AML-193 (cell line): ENCODE measurements around the gene PKHD1.

Experiments
- DNase-seq, 2 experiments: peaks; one replicate each; lab custom pipeline; 2025; lab: John Stamatoyannopoulos, UW

Gene PKHD1

GRCh38 chr6:52087498-52087999 is at the start of gene PKHD1:
TSS of gene PKHD1 (minus strand) at chr6:52087613. CDS start at chr6:52084933, 2,680 bp downstream.
- DNase-seq, result no peak

- no peak for DNase-seq
Observed at GRCh38 chr6:52136934-52137467, 49.6 kb upstream of the PKHD1 start.

- no peak for DNase-seq
Observed at GRCh38 chr6:52136055-52136454, 48.6 kb upstream of the PKHD1 start.

GRCh38 chr6:52135217-52135616 is 47.8 kb upstream of the PKHD1 start:
- no peak for DNase-seq

- no peak for DNase-seq
Observed at GRCh38 chr6:52134011-52134410, 46.6 kb upstream of the PKHD1 start.

GRCh38 chr6:52133324-52133723 is 45.9 kb upstream of the PKHD1 start:
- no peak for DNase-seq

- no peak for DNase-seq
Observed at GRCh38 chr6:52132292-52132691, 44.9 kb upstream of the PKHD1 start.

- DNase-seq, result no peak
Observed at GRCh38 chr6:52130440-52130839, 43.0 kb upstream of the PKHD1 start.

GRCh38 chr6:52127957-52128356 is 40.5 kb upstream of the PKHD1 start:
- DNase-seq, result no peak

GRCh38 chr6:52126231-52126630 is 38.8 kb upstream of the PKHD1 start:
- DNase-seq, result no peak

- DNase-seq, result no peak
Observed at GRCh38 chr6:52125572-52125971, 38.2 kb upstream of the PKHD1 start.

GRCh38 chr6:52125139-52125538 is 37.7 kb upstream of the PKHD1 start:
- DNase-seq, result no peak

- DNase-seq, result no peak
Observed at GRCh38 chr6:52124126-52125121, 37.0 kb upstream of the PKHD1 start.

- DNase-seq, result no peak
Observed at GRCh38 chr6:52123251-52123650, 35.8 kb upstream of the PKHD1 start.

- no peak for DNase-seq
Observed at GRCh38 chr6:52117352-52117751, 29.9 kb upstream of the PKHD1 start.

GRCh38 chr6:52116605-52116948 is 29.2 kb upstream of the PKHD1 start:
- no peak for DNase-seq

GRCh38 chr6:52115891-52116604 is 28.6 kb upstream of the PKHD1 start:
- DNase-seq, result no peak

- no peak for DNase-seq
Observed at GRCh38 chr6:52115145-52115741, 27.8 kb upstream of the PKHD1 start.

- no peak for DNase-seq
Observed at GRCh38 chr6:52109171-52109571, 21.8 kb upstream of the PKHD1 start.

- no peak for DNase-seq
Observed at GRCh38 chr6:52108128-52108527, 20.7 kb upstream of the PKHD1 start.

GRCh38 chr6:52106994-52107393 is 19.6 kb upstream of the PKHD1 start:
- DNase-seq, result no peak

GRCh38 chr6:52104979-52105378 is 17.6 kb upstream of the PKHD1 start:
- no peak for DNase-seq
